ENCODE measurements around the gene CNTN3.

Gene CNTN3

DNA sequence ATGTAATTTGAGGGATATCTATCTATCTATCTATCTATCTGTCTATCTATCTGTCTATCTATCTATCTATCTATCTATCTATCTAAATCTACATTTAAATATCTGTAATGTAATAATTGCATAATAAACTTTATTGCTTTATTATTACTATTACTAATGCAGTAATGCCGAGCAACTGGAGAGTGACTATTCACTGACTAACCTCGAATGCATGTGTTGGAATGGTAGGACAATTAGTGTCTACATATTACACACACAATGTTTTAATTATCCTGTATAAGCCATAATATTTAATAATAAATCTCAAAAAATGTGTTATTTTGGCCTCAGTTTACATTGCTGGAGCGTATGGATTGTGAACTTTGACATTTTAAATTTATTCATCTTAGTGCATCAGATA, 25.2 kb upstream of the CNTN3 start:
- no peak for TF ChIP-seq POLR2A (IDR thresholded peaks at IDR 0.05; ENCODE audit: low read depth, low read length)
- no peak for TF ChIP-seq PAX5 (IDR thresholded peaks at IDR 0.05; ENCODE audit: insufficient read depth, low read length, severe bottlenecking)
- TF ChIP-seq POU2F2 (IDR thresholded peaks at IDR 0.05; ENCODE audit: low read depth, low read length): no peak
- no peak for TF ChIP-seq TAF1 (IDR thresholded peaks at IDR 0.05; ENCODE audit: low read depth, low read length)
- no peak for TF ChIP-seq POLR2AphosphoS5 (IDR thresholded peaks at IDR 0.05; ENCODE audit: low read depth, low read length)
- TF ChIP-seq SPI1 (IDR thresholded peaks at IDR 0.05; ENCODE audit: low read depth, low read length): no peak
- FAIRE-seq: no peak

DNA sequence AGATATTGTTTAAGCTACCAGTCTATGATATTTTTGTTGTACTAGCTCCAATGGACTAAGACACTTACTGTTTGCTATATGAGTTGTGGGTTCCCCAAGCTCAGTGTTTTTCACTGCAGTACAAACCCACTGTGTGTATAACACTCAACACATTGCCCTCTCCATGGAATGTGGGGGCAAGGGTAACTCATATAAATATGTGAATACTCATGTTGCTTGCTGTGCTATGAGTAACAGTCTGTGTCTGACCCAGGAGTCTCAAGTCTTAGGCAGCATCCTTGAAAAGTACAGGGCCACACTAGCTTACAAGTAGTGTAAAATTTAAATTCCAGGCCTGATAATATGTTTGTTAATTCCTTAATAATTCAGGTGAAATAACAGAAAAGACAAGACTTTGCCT, 22.5 kb upstream of the CNTN3 start:
- FAIRE-seq (no peak), DNase-seq (ENCODE audit: insufficient read length, low spot score) (no peak)
- TF ChIP-seq PAX5 (IDR thresholded peaks at IDR 0.05; ENCODE audit: insufficient read depth, low read length, severe bottlenecking) (no peak), POLR2A (IDR thresholded peaks at IDR 0.05; ENCODE audit: low read depth, low read length) (no peak), TAF1 (IDR thresholded peaks at IDR 0.05; ENCODE audit: low read depth, low read length) (no peak), POLR2AphosphoS5 (IDR thresholded peaks at IDR 0.05; ENCODE audit: low read depth, low read length) (no peak), POU2F2 (IDR thresholded peaks at IDR 0.05; ENCODE audit: low read depth, low read length) (no peak), SPI1 (IDR thresholded peaks at IDR 0.05; ENCODE audit: low read depth, low read length) (no peak)

More for the DNA sequence above, 25.2 kb upstream of the CNTN3 start:
- no peak for DNase-seq (ENCODE audit: insufficient read length, low spot score)

- no peak for FAIRE-seq
- no peak for DNase-seq (ENCODE audit: insufficient read length, low spot score)
- TF ChIP-seq POLR2A (IDR thresholded peaks at IDR 0.05; ENCODE audit: low read depth, low read length) (no peak), PAX5 (IDR thresholded peaks at IDR 0.05; ENCODE audit: insufficient read depth, low read length, severe bottlenecking) (no peak), TAF1 (IDR thresholded peaks at IDR 0.05; ENCODE audit: low read depth, low read length) (no peak), POLR2AphosphoS5 (IDR thresholded peaks at IDR 0.05; ENCODE audit: low read depth, low read length) (no peak)
These were observed 18.6 kb upstream of the CNTN3 start for GRCh38 chr3:74633021-74633420.

GRCh38 chr3:74631351-74632140, 17.1 kb upstream of the CNTN3 start:
- FAIRE-seq: no peak
- DNase-seq (ENCODE audit: insufficient read length, low spot score): no peak
- TF ChIP-seq POLR2AphosphoS5 (IDR thresholded peaks at IDR 0.05; ENCODE audit: low read depth, low read length): no peak
- no peak for TF ChIP-seq PAX5 (IDR thresholded peaks at IDR 0.05; ENCODE audit: insufficient read depth, low read length, severe bottlenecking)
- TF ChIP-seq TAF1 (IDR thresholded peaks at IDR 0.05; ENCODE audit: low read depth, low read length): no peak
- TF ChIP-seq POLR2A (IDR thresholded peaks at IDR 0.05; ENCODE audit: low read depth, low read length): no peak
- no peak for TF ChIP-seq POU2F2 (IDR thresholded peaks at IDR 0.05; ENCODE audit: low read depth, low read length)
- TF ChIP-seq SPI1 (IDR thresholded peaks at IDR 0.05; ENCODE audit: low read depth, low read length): no peak

GRCh38 chr3:74630602-74631001, 16.1 kb upstream of the CNTN3 start:
- TF ChIP-seq POLR2A (IDR thresholded peaks at IDR 0.05; ENCODE audit: low read depth, low read length) (no peak), PAX5 (IDR thresholded peaks at IDR 0.05; ENCODE audit: insufficient read depth, low read length, severe bottlenecking) (no peak), TAF1 (IDR thresholded peaks at IDR 0.05; ENCODE audit: low read depth, low read length) (no peak), POLR2AphosphoS5 (IDR thresholded peaks at IDR 0.05; ENCODE audit: low read depth, low read length) (no peak), SPI1 (IDR thresholded peaks at IDR 0.05; ENCODE audit: low read depth, low read length) (no peak), POU2F2 (IDR thresholded peaks at IDR 0.05; ENCODE audit: low read depth, low read length) (no peak)
- DNase-seq (ENCODE audit: insufficient read length, low spot score): no peak
- no peak for FAIRE-seq

DNA sequence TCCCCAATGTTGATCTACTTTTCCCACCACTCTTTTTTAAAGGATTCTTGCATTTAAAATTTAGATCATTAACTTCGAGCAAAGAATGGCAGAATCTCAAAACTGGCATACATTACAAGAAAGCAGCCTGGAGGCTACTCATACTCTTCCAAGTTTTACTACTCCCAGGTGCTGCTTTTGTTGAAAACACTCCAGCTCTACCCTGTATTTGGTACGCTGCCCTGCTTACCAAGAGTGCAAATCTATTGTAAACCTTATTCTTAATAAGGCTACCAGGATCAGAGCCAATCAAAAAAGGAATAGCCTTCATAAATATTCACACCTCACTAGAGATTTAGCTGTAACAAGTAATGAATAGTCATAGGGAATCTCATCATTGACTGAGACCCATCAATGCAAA, 11.6 kb upstream of the CNTN3 start:
- DNase-seq (ENCODE audit: insufficient read length, low spot score) (no peak), FAIRE-seq (no peak)

DNA sequence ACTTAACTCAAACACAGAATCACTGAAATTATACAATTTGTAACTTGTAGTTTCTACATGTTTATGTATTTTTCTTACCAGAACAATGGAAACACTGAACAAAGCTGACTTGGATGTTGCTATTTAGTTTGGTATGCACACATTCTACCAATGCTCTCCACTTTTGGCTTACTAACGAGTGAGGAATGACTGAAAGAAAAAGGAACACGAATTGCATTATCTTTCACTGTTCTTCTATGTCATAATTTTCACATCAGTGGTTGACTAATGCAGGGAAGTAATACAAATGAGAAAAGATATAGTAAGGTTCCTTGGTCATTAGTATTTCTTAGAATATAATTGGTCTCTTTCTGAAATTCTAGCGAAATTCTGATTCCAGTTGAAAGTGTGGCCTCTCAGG, 9.8 kb upstream of the CNTN3 start:
- TF ChIP-seq POLR2AphosphoS5 (IDR thresholded peaks at IDR 0.05; ENCODE audit: low read depth, low read length) (no peak), PAX5 (IDR thresholded peaks at IDR 0.05; ENCODE audit: insufficient read depth, low read length, severe bottlenecking) (no peak), TAF1 (IDR thresholded peaks at IDR 0.05; ENCODE audit: low read depth, low read length) (no peak), POU2F2 (IDR thresholded peaks at IDR 0.05; ENCODE audit: low read depth, low read length) (no peak), POLR2A (IDR thresholded peaks at IDR 0.05; ENCODE audit: low read depth, low read length) (no peak), SPI1 (IDR thresholded peaks at IDR 0.05; ENCODE audit: low read depth, low read length) (no peak)
- no peak for FAIRE-seq

More for the DNA sequence above, 11.6 kb upstream of the CNTN3 start:
- no peak for TF ChIP-seq POLR2AphosphoS5 (IDR thresholded peaks at IDR 0.05; ENCODE audit: low read depth, low read length)
- no peak for TF ChIP-seq POLR2A (IDR thresholded peaks at IDR 0.05; ENCODE audit: low read depth, low read length)
- no peak for TF ChIP-seq TAF1 (IDR thresholded peaks at IDR 0.05; ENCODE audit: low read depth, low read length)
- no peak for TF ChIP-seq PAX5 (IDR thresholded peaks at IDR 0.05; ENCODE audit: insufficient read depth, low read length, severe bottlenecking)
- no peak for TF ChIP-seq POU2F2 (IDR thresholded peaks at IDR 0.05; ENCODE audit: low read depth, low read length)
- TF ChIP-seq SPI1 (IDR thresholded peaks at IDR 0.05; ENCODE audit: low read depth, low read length): no peak

DNA sequence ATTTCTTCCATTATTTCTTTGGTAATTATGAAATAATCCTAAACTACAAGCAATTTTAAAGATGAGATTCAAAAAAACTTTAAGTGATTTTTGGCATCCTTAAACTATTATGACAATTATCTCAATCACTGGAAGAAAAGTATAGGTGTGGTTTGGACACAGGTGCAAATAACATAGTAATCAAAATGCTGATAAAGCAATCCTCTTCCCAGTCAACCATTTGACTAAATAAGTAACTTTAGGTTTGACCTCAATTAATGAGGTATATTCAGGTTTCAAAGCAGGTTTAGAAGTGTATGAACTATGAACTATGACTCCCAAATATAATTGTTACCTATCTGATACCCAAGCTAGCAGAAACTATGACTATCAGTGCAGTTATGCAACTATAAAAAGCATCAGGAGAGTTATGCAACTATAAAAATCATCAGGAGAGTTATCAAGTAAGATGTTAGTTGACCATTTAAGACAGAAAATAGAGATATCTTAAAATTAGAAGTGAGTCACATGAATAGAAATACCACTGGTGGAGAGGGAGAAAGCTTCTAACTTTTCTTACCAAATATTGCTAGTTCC, 8.9 kb upstream of the CNTN3 start:
- no peak for DNase-seq (ENCODE audit: insufficient read length, low spot score)
- FAIRE-seq: no peak
- no peak for TF ChIP-seq PAX5 (IDR thresholded peaks at IDR 0.05; ENCODE audit: insufficient read depth, low read length, severe bottlenecking)

More for the DNA sequence above, 9.8 kb upstream of the CNTN3 start:
- DNase-seq (ENCODE audit: insufficient read length, low spot score): no peak

GRCh38 chr3:74621581-74621980, 7.1 kb upstream of the CNTN3 start:
- FAIRE-seq (no peak), DNase-seq (ENCODE audit: insufficient read length, low spot score) (no peak)
- TF ChIP-seq POLR2A (IDR thresholded peaks at IDR 0.05; ENCODE audit: low read depth, low read length) (no peak), PAX5 (IDR thresholded peaks at IDR 0.05; ENCODE audit: insufficient read depth, low read length, severe bottlenecking) (no peak), SPI1 (IDR thresholded peaks at IDR 0.05; ENCODE audit: low read depth, low read length) (no peak), TAF1 (IDR thresholded peaks at IDR 0.05; ENCODE audit: low read depth, low read length) (no peak), POU2F2 (IDR thresholded peaks at IDR 0.05; ENCODE audit: low read depth, low read length) (no peak), POLR2AphosphoS5 (IDR thresholded peaks at IDR 0.05; ENCODE audit: low read depth, low read length) (no peak)

Measured in GM12891 (cell line).